Neuronal stem cell (in vitro differentiated cells): ENCODE measurements around the gene SLC12A2.

Source experiments
- DNase-seq: peaks from one replicate; pipeline ENCODE4 v3.0.0-alpha.2; 2013; ENCODE audit warnings: low spot score
- H2AFZ ChIP-seq: one replicate; pipeline ENCODE4 v1.6.1; 2013; ENCODE audit warnings: mild to moderate bottlenecking, low read length, inconsistent platforms
- H2AK5ac ChIP-seq: 2 replicates; pipeline ENCODE4 v1.6.1; 2013; ENCODE audit warnings: low read depth, mild to moderate bottlenecking, inconsistent platforms, low read length, moderate library complexity, mixed read lengths
- H2BK120ac ChIP-seq: 2 replicates; pipeline ENCODE4 v1.6.1; 2013; ENCODE audit warnings: low read depth, mild to moderate bottlenecking, inconsistent platforms, low read length, moderate library complexity, mixed read lengths
- H2BK12ac ChIP-seq: one replicate; pipeline ENCODE4 v1.6.1; 2013; ENCODE audit warnings: low read length, inconsistent platforms
- H2BK15ac ChIP-seq: 2 replicates; pipeline ENCODE4 v1.6.1; 2013; ENCODE audit warnings: mild to moderate bottlenecking, low read length, inconsistent platforms, mixed read lengths
- H2BK5ac ChIP-seq: one replicate; pipeline ENCODE4 v1.6.1; 2013; ENCODE audit warnings: inconsistent platforms, mild to moderate bottlenecking, low read length, moderate library complexity
- H3K14ac ChIP-seq: one replicate; pipeline ENCODE4 v1.6.1; 2013; ENCODE audit warnings: low read length, inconsistent platforms
- H3K18ac ChIP-seq: 2 replicates; pipeline ENCODE4 v1.6.1; 2013; ENCODE audit warnings: low read length, inconsistent platforms
- H3K23ac ChIP-seq: 2 replicates; pipeline ENCODE4 v1.6.1; 2013; ENCODE audit warnings: low read depth, mild to moderate bottlenecking, mixed read lengths, low read length, inconsistent platforms; ENCODE audit not compliant: poor library complexity
- H3K27ac ChIP-seq: replicated peaks from 3 replicates; pipeline ENCODE4 v1.5.1; 2013; ENCODE audit warnings: low read length, inconsistent platforms
- H3K27me3 ChIP-seq, 3 experiments: 2 replicates each; pipeline ENCODE4 v1.6.1; 2013; ENCODE audit warnings: low read length in 3 of 3, mild to moderate bottlenecking in 2 of 3, inconsistent platforms in 1 of 3, low read depth in 1 of 3, mixed read lengths in 1 of 3, moderate library complexity in 1 of 3; ENCODE audit not compliant: control insufficient read depth in 3 of 3, insufficient read depth in 3 of 3
- H3K36me3 ChIP-seq, 2 donors: replicated peaks in 1 of 2; 2 replicates each; pipeline ENCODE4 v1.6.1; 2013; ENCODE audit warnings: low read length in 2 of 2; ENCODE audit not compliant: control insufficient read depth in 2 of 2, insufficient read depth in 2 of 2
- H3K4ac ChIP-seq: 2 replicates; pipeline ENCODE4 v1.6.1; 2013; ENCODE audit warnings: inconsistent platforms, mild to moderate bottlenecking, low read length, moderate library complexity
- H3K4me1 ChIP-seq, 2 donors: 1 replicate in 1 of 2; 2 replicates in 1 of 2; pipeline ENCODE4 v1.6.1; 2013; ENCODE audit warnings: low read length in 2 of 2, low read depth in 1 of 2; ENCODE audit not compliant: control insufficient read depth in 2 of 2, insufficient read depth in 1 of 2
- H3K4me2 ChIP-seq: one replicate; pipeline ENCODE4 v1.6.1; 2013; ENCODE audit warnings: mild to moderate bottlenecking, low read length, inconsistent platforms; ENCODE audit not compliant: insufficient read depth, poor library complexity, severe bottlenecking
- H3K4me3 ChIP-seq, 2 donors: 2 replicates each; pipeline ENCODE4 v1.5.1; 2013; ENCODE audit warnings: low read length in 2 of 2, mild to moderate bottlenecking in 2 of 2, inconsistent platforms in 1 of 2, moderate library complexity in 1 of 2
- H3K79me1 ChIP-seq: one replicate; pipeline ENCODE4 v1.6.1; 2013; ENCODE audit warnings: low read depth, mild to moderate bottlenecking, inconsistent platforms, low read length, moderate library complexity
- H3K9ac ChIP-seq: one replicate; pipeline ENCODE4 v1.6.1; 2013; ENCODE audit warnings: mild to moderate bottlenecking, low read depth, low read length, inconsistent platforms; ENCODE audit not compliant: poor library complexity
- H3K9me3 ChIP-seq, 2 donors: replicated peaks in 1 of 2; 2 replicates each; pipeline versions ENCODE3 to v1.6.1; 2013; ENCODE audit warnings: low read length in 2 of 2, mild to moderate bottlenecking in 2 of 2, inconsistent platforms in 1 of 2, low read depth in 1 of 2, mixed read lengths in 1 of 2, moderate library complexity in 1 of 2; ENCODE audit not compliant: control insufficient read depth in 2 of 2, insufficient read depth in 1 of 2
- H4K8ac ChIP-seq: one replicate; pipeline ENCODE4 v1.6.1; 2013; ENCODE audit warnings: low read depth, mild to moderate bottlenecking, inconsistent platforms, low read length, moderate library complexity
- H4K91ac ChIP-seq: one replicate; pipeline ENCODE4 v1.6.1; 2013; ENCODE audit warnings: low read length, low read depth, mild to moderate bottlenecking, inconsistent platforms; ENCODE audit not compliant: poor library complexity
- WGBS, 2 donors: extraction: QIAGEN DNeasy Blood & Tissue Kit; methylation state at CpG; one replicate each; pipeline ENCODE4 v1.1.7; 2013; ENCODE audit warnings: missing lambda C conversion rate in 2 of 2, mixed read lengths in 1 of 2; ENCODE audit not compliant: insufficient read length in 2 of 2, insufficient replicate concordance in 1 of 2; ENCODE audit errors: extremely low coverage in 2 of 2; 5-methylcytosine and 5-hydroxymethylcytosine counted together

Gene SLC12A2

GRCh38 chr5:128081111-128081851 lies 2.3 kb upstream of the SLC12A2 start:
- H3K4me1 ChIP-seq, result peaks cover 5 to 9% of the 10 kb centered on the region in 2 donors
- no peak overlapping the region for H3K18ac ChIP-seq
- H3K14ac ChIP-seq, result no peak overlapping the region
- peaks cover 0 to 3% (median 0%) of the 10 kb centered on the region in 3 experiments for H3K27me3 ChIP-seq
- H3K36me3 ChIP-seq, result no peaks in the 10 kb centered on the region
- H3K9me3 ChIP-seq, result no peaks in the 10 kb centered on the region
- WGBS, 2 donors, result no CpG with 5 or more reads among the region's 5 CpGs
- no peak overlapping the region for H2BK5ac ChIP-seq
- no peak overlapping the region for H4K8ac ChIP-seq
- no peak overlapping the region for H2AFZ ChIP-seq
- H2BK15ac ChIP-seq, result no peak overlapping the region
- peaks cover 3% of the 10 kb centered on the region for H3K79me1 ChIP-seq
- no peak overlapping the region for H2BK120ac ChIP-seq
- no peak overlapping the region for H3K4me3 ChIP-seq
- no peak overlapping the region for H3K23ac ChIP-seq
- no peak overlapping the region for H2AK5ac ChIP-seq
- no peak for DNase-seq
- H3K27ac ChIP-seq, result no peak overlapping the region
- H3K4me2 ChIP-seq, result no peak overlapping the region
- no peak overlapping the region for H3K9ac ChIP-seq
- H4K91ac ChIP-seq, result no peak overlapping the region
- no peak overlapping the region for H3K4ac ChIP-seq
- no peak overlapping the region for H2BK12ac ChIP-seq

GRCh38 chr5:128082551-128083032 lies 974 bp upstream of the SLC12A2 start:
- Histone ChIP-seq H3K9ac (peak overlapping the region; percentile 85), H3K4ac (no peak overlapping the region), H3K4me1 (peaks cover 5 to 9% of the 10 kb centered on the region in 2 donors), H2BK15ac (no peak overlapping the region), H2BK12ac (no peak overlapping the region), H3K18ac (peak overlapping the region; percentile 94), H3K4me2 (peak overlapping the region; percentile 85), H3K14ac (peak overlapping the region; percentile 14), H3K23ac (peak overlapping the region; percentile 68), H4K8ac (peak overlapping the region; percentile 72), H3K27me3 (peaks cover 0 to 3% (median 0%) of the 10 kb centered on the region in 3 experiments), H2BK5ac (peak overlapping the region; percentile 62), H2AK5ac (peak overlapping the region; percentile 30), H2BK120ac (no peak overlapping the region), H3K27ac (peak overlapping the region; percentile 79), H3K9me3 (no peaks in the 10 kb centered on the region), H3K79me1 (peaks cover 3% of the 10 kb centered on the region), H2AFZ (peak overlapping the region; percentile 100), H3K36me3 (no peaks in the 10 kb centered on the region), H4K91ac (peak overlapping the region; percentile 22), H3K4me3 (peak overlapping the region; percentile 95 to 99)
- WGBS, 2 donors, result no CpG with 5 or more reads among the region's 25 CpGs
- no peak for DNase-seq

GRCh38 chr5:128083811-128084227 lies 253 bp downstream of the SLC12A2 start:
- Histone ChIP-seq H4K91ac (no peak overlapping the region), H3K23ac (peak overlapping the region; percentile 97), H3K4me2 (peak overlapping the region; percentile 90), H2AK5ac (no peak overlapping the region), H3K4ac (no peak overlapping the region), H3K27ac (peak overlapping the region; percentile 94), H2BK12ac (no peak overlapping the region), H3K4me1 (peaks cover 5 to 7% of the 10 kb centered on the region in 2 donors), H3K14ac (no peak overlapping the region), H3K9me3 (no peaks in the 10 kb centered on the region), H3K79me1 (peaks cover 3% of the 10 kb centered on the region), H4K8ac (no peak overlapping the region), H2AFZ (peak overlapping the region; percentile 100), H3K18ac (peak overlapping the region; percentile 94), H3K9ac (peak overlapping the region; percentile 86), H3K36me3 (peaks cover 0 to 3% of the 10 kb centered on the region in 2 donors), H3K27me3 (peaks cover 0 to 3% (median 0%) of the 10 kb centered on the region in 3 experiments), H3K4me3 (peak overlapping the region; percentile 95 to 98), H2BK120ac (no peak overlapping the region), H2BK5ac (peak overlapping the region; percentile 62), H2BK15ac (no peak overlapping the region)
- DNase-seq, result no peak
- WGBS, 2 donors, result no CpG with 5 or more reads among the region's 53 CpGs
